ENCODE results near the gene LRRC56. TPM values are rescaled to one million over a fixed set of nuclear protein-coding genes. Genes with fewer than 3 reads are reported as not detected.

LRRC56 gene
- total and polyA plus RNA-seq, 4 experiments from 2014 or later: 0.24 to 4.6 (median 3.0) TPM

- POLR2A ChIA-PET (ENCODE audit: partially characterized antibody): no interaction called here
- no peaks in the 10 kb centered on the region for H3K36me3 ChIP-seq (ENCODE audit: insufficient read depth, low read length)
- DNase-seq: peak in 1 of 5 donors; percentile 26
- CTCF ChIA-PET (ENCODE audit: partially characterized antibody): no interaction called here
- Mint-ChIP-seq H3K36me3 (no peaks in the 10 kb centered on the region), H3K4me1 (peaks cover 0 to 4% (median 0%) of the 10 kb centered on the region in 4 donors), H3K4me3 (no peak overlapping the region), H3K27me3 (no peaks in the 10 kb centered on the region), H3K27ac (no peak overlapping the region), H3K9me3 (no peaks in the 10 kb centered on the region)
- H3K4me3 ChIP-seq (ENCODE audit: low read length in 2 of 2): no peak overlapping the region
- H3K27ac ChIP-seq (ENCODE audit: low read depth, low read length): no peak overlapping the region
- H3K4me1 ChIP-seq (ENCODE audit: insufficient read depth, low read length): peaks cover 11% of the 10 kb centered on the region
- intact Hi-C loops (cut with micrococcal nuclease): no loop called here
- no peaks in the 10 kb centered on the region for H3K9me3 ChIP-seq (ENCODE audit: control insufficient read depth in 1 of 2, low read length in 2 of 2)
- no peaks in the 10 kb centered on the region for H3K27me3 ChIP-seq (ENCODE audit: insufficient read depth, low read length)
Observed at GRCh38 chr11:551596-551995, 14.3 kb downstream of the LRRC56 start.

GRCh38 chr11:553083-553987 lies 16.0 kb downstream of the LRRC56 start:
- Histone ChIP-seq H3K4me3 (ENCODE audit: low read length in 2 of 2) (no peak overlapping the region), H3K27ac (ENCODE audit: low read depth, low read length) (no peak overlapping the region), H3K9me3 (ENCODE audit: control insufficient read depth in 1 of 2, low read length in 2 of 2) (no peaks in the 10 kb centered on the region), H3K36me3 (ENCODE audit: insufficient read depth, low read length) (no peaks in the 10 kb centered on the region), H3K4me1 (ENCODE audit: insufficient read depth, low read length) (peaks cover 11% of the 10 kb centered on the region), H3K27me3 (ENCODE audit: insufficient read depth, low read length) (no peaks in the 10 kb centered on the region)
- Mint-ChIP-seq H3K4me1 (peaks cover 0 to 8% (median 0%) of the 10 kb centered on the region in 4 donors), H3K27ac (peak overlapping the region in 1 of 7 donors; percentile 47), H3K4me3 (peak overlapping the region in 2 of 8 donors; percentile 29 to 45), H3K36me3 (no peaks in the 10 kb centered on the region), H3K27me3 (no peaks in the 10 kb centered on the region), H3K9me3 (no peaks in the 10 kb centered on the region)
- CTCF ChIA-PET (ENCODE audit: partially characterized antibody): interaction anchor here (1.2 to 2.6 kb wide), 6 partner anchors 10 to 211 kb away, joined by 3 to 41 read pairs (median 6); partner anchors contain the start of genes DEAF1 and TMEM80
- POLR2A ChIA-PET (ENCODE audit: partially characterized antibody): interaction anchor here (1.3 to 5.8 kb wide), 7 partner anchors 14 to 211 kb away, joined by 3 to 62 read pairs (median 26); partner anchors contain the start of genes DEAF1, HRAS, LRRC56 and PHRF1
- intact Hi-C loops (cut with micrococcal nuclease): no loop called here
- DNase-seq: peak in 1 of 5 donors; percentile 38

GRCh38 chr11:553988-554340 lies 16.6 kb downstream of the LRRC56 start:
- Histone ChIP-seq H3K27me3 (ENCODE audit: insufficient read depth, low read length) (no peaks in the 10 kb centered on the region), H3K36me3 (ENCODE audit: insufficient read depth, low read length) (no peaks in the 10 kb centered on the region), H3K9me3 (ENCODE audit: control insufficient read depth in 1 of 2, low read length in 2 of 2) (no peaks in the 10 kb centered on the region), H3K27ac (ENCODE audit: low read depth, low read length) (no peak overlapping the region), H3K4me3 (ENCODE audit: low read length in 2 of 2) (no peak overlapping the region), H3K4me1 (ENCODE audit: insufficient read depth, low read length) (peaks cover 11% of the 10 kb centered on the region)
- no peak for DNase-seq
- CTCF ChIA-PET (ENCODE audit: partially characterized antibody): interaction anchor here (0.7 to 3.4 kb wide), 16 partner anchors 8 to 210 kb away, joined by 3 to 41 read pairs (median 4); partner anchors contain the start of genes DEAF1, EPS8L2, PHRF1 and TMEM80
- Mint-ChIP-seq H3K36me3 (no peaks in the 10 kb centered on the region), H3K4me3 (peak overlapping the region in 2 of 8 donors; percentile 16 to 49), H3K27ac (no peak overlapping the region), H3K9me3 (no peaks in the 10 kb centered on the region), H3K4me1 (peaks cover 0 to 8% (median 0%) of the 10 kb centered on the region in 4 donors), H3K27me3 (no peaks in the 10 kb centered on the region)
- intact Hi-C loops (cut with micrococcal nuclease): no loop called here
- POLR2A ChIA-PET (ENCODE audit: partially characterized antibody): interaction anchor here (0.9 to 5.8 kb wide), 10 partner anchors 13 to 210 kb away, joined by 3 to 62 read pairs (median 26); partner anchors contain the start of genes DEAF1, HRAS, LRRC56 and PHRF1

DNA sequence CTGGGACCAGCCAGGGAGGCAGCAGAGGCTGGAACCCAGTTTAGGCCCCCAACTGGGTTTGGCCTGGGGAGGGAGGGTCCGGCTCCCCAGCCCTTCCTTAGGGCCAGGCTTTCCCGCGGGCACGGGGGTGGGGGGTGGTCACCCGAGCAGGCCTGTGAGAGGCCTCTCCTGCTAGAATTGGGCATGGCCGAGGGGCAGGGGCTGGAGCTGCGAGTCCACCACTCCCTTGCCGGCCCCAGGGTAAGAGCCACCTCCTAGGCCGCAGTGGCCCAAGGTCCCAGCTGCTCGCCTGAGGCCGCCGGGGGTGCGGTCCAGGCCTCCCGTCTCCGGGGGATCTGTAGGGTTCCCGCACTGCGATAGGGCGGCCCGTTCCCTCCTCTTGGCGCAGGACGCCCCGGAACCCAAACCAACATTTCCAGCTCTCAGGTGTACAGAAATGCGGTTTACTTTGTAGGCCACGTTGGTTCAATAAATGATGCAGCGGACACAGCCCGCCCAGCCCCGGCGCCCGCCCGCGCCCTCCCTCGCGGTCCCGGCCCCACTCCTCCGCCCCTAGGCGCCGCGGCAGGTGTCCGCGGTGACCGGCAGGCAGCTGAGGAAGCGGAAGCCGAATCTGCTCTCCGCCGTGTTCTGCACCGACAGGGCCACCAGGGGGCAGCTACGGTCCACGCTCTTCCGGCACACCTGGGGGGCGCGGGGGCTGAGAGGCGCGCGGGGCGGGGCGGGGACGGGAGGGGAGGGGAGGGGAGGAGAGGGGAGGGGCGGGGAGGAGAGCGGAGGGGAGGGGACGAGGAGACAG lies 17.3 kb downstream of the LRRC56 start:
- Mint-ChIP-seq H3K4me1 (peaks cover 0 to 9% (median 1%) of the 10 kb centered on the region in 4 donors), H3K27me3 (no peaks in the 10 kb centered on the region), H3K9me3 (no peaks in the 10 kb centered on the region), H3K4me3 (peak overlapping the region in 6 of 8 donors; percentile 13 to 68 (median 56)), H3K27ac (peak overlapping the region in 1 of 7 donors; percentile 46), H3K36me3 (no peaks in the 10 kb centered on the region)
- peaks cover 13% of the 10 kb centered on the region for H3K4me1 ChIP-seq (ENCODE audit: insufficient read depth, low read length)
- intact Hi-C loops (cut with micrococcal nuclease): loop anchor here (1.0 to 5.0 kb wide), 5 partner anchors 17 to 243 kb away; partner anchors contain the start of genes LRRC56 and SLC25A22
- H3K36me3 ChIP-seq (ENCODE audit: insufficient read depth, low read length): no peaks in the 10 kb centered on the region
- DNase-seq: peak; percentile 72 to 77 (median 74)
- H3K9me3 ChIP-seq (ENCODE audit: control insufficient read depth in 1 of 2, low read length in 2 of 2): no peaks in the 10 kb centered on the region
- ChIA-PET POLR2A (ENCODE audit: partially characterized antibody) (interaction anchor here (0.6 to 5.8 kb wide), 20 partner anchors 10 to 264 kb away, joined by 3 to 62 read pairs (median 4); partner anchors contain the start of genes DEAF1, HRAS, IRF7 and LRRC56), CTCF (ENCODE audit: partially characterized antibody) (interaction anchor here (0.7 to 3.4 kb wide), 26 partner anchors 9 to 211 kb away, joined by 3 to 41 read pairs (median 4); partner anchors contain the start of genes DEAF1, EPS8L2, PHRF1 and TALDO1)
- H3K27ac ChIP-seq (ENCODE audit: low read depth, low read length): no peak overlapping the region
- peak overlapping the region in 1 of 2 donors; percentile 43 for H3K4me3 ChIP-seq (ENCODE audit: low read length in 2 of 2)
- H3K27me3 ChIP-seq (ENCODE audit: insufficient read depth, low read length): no peaks in the 10 kb centered on the region

DNA sequence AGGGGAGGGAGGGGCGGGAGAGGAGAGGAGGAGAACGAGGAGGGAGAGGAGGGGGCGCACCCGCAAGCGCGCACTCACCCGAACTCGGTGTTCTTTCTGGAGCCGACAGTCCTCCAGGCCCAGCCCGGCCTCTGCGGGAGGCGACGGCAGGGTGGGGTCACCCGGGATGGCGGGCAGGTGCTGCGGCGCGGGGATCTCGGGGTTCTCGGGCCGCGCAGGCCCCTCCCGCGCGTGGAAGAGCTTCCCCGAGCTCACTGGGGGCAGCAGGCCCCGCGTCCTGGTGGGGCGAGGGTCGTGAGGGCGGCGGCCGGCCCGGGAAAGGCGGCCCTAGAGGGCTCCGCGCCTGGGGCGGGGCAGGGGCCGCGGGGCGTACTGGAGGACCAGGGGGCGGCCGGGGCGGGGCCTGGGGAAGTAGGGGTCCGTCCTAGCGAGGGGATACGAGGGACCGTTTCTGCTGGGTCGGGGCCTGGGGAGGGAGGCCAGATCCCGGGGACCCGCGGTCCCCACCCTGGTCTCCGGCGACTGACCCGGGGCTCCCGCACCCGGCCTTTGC lies 18.0 kb downstream of the LRRC56 start:
- peak in 1 of 5 donors; percentile 39 for DNase-seq
- H3K27ac Mint-ChIP-seq: no peak overlapping the region
- H3K27me3 Mint-ChIP-seq: no peaks in the 10 kb centered on the region
- intact Hi-C loops (cut with micrococcal nuclease): loop anchor here (1.0 to 5.0 kb wide), 5 partner anchors 18 to 242 kb away; partner anchors contain the start of genes LRRC56 and SLC25A22
- Histone ChIP-seq H3K36me3 (ENCODE audit: insufficient read depth, low read length) (no peaks in the 10 kb centered on the region), H3K27me3 (ENCODE audit: insufficient read depth, low read length) (no peaks in the 10 kb centered on the region), H3K4me3 (ENCODE audit: low read length in 2 of 2) (peak overlapping the region in 1 of 2 donors; percentile 43), H3K27ac (ENCODE audit: low read depth, low read length) (peak overlapping the region; percentile 21), H3K4me1 (ENCODE audit: insufficient read depth, low read length) (peaks cover 20% of the 10 kb centered on the region), H3K9me3 (ENCODE audit: control insufficient read depth in 1 of 2, low read length in 2 of 2) (no peaks in the 10 kb centered on the region)
- CTCF ChIA-PET (ENCODE audit: partially characterized antibody): interaction anchor here (0.7 to 3.4 kb wide), 17 partner anchors 9 to 202 kb away, joined by 3 to 41 read pairs (median 4); partner anchors contain the start of genes DEAF1, PHRF1, TALDO1 and TMEM80
- POLR2A ChIA-PET (ENCODE audit: partially characterized antibody): interaction anchor here (0.9 to 5.8 kb wide), 16 partner anchors 12 to 264 kb away, joined by 3 to 62 read pairs (median 4); partner anchors contain the start of genes DEAF1, HRAS, IRF7 and LRRC56
- H3K36me3 Mint-ChIP-seq: no peaks in the 10 kb centered on the region
- H3K4me1 Mint-ChIP-seq: peaks cover 4 to 14% (median 7%) of the 10 kb centered on the region in 4 donors
- peak overlapping the region in 3 of 8 donors; percentile 25 to 58 (median 54) for H3K4me3 Mint-ChIP-seq
- H3K9me3 Mint-ChIP-seq: no peaks in the 10 kb centered on the region

Data from CD4-positive, alpha-beta memory T cell (primary cell).